ENCODE data around the gene SPAG16. TPM values are rescaled to one million over a fixed set of nuclear protein-coding genes. Genes with fewer than 3 reads are reported as not detected.
"Not testable (repeated sequence)": the region's sequence is repeated elsewhere in the genome, so short reads cannot be mapped to it uniquely, and the experiment has no call there.

SPAG16 gene
- total RNA-seq, 1 donor from 2014 or later: 33.9 TPM

DNA sequence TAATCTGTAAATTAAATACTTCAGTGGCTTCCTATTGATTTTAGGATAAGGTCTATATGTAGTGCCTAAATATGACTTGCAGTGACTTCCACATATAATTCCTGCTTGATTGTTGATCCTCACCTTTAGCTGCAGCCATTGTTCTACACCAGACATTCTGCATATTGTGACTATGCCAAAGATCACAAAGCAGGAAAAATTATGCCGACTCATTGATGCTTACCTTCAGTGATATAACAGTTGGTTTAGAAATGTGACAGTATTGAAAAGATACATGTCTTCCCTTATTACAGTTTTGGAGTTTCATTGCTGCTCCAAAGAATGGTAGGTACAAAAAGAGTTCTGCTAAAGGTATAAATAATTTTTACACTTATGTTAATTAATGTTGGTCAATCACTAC is 12.3 kb upstream of the SPAG16 start:
- DNase-seq (ENCODE audit: low spot score): no peak

- no peak for DNase-seq (ENCODE audit: low spot score)
Observed at GRCh38 chr2:213274143-213274542, 10.1 kb upstream of the SPAG16 start.

DNA sequence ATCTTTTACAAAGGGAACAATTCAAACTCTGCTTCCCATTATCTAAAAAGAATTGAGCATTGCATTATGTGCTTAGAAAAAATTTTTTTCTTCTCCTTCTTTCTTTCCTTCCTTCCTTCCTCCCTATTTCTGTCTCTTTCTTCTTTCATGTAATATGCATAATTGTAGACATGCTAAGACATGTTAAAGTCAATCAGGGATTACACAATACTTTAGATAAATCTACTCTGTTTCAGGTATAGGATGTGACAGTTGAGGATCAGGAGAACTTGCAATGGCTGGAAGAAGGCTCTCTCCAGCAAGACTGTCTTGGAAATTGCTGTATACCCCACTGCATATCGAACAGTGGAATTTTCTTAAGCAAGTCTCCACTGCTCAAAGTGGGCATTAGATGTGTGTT is 9.0 kb upstream of the SPAG16 start:
- no peak for DNase-seq (ENCODE audit: low spot score)

DNA sequence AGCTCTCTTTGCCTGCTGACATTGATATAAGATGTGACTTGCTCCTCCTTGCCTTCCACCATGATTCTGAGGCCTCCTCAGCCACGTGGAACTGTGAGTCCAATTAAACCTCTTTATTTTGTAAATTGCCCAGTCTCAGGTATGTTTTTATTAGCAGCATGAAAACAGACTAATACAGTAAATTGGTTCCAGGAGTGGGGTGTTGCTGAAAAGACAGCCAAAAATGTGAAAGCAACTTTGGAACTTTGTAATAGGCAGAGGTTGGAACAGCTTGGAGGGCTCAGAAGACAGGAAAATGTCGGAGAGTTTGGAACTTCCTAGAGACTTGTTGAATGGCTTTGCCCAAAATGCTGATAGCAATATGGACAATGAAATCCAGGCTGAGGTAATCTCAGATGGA is 7.1 kb upstream of the SPAG16 start:
- not testable (repeated sequence) for DNase-seq (ENCODE audit: low spot score)

DNA sequence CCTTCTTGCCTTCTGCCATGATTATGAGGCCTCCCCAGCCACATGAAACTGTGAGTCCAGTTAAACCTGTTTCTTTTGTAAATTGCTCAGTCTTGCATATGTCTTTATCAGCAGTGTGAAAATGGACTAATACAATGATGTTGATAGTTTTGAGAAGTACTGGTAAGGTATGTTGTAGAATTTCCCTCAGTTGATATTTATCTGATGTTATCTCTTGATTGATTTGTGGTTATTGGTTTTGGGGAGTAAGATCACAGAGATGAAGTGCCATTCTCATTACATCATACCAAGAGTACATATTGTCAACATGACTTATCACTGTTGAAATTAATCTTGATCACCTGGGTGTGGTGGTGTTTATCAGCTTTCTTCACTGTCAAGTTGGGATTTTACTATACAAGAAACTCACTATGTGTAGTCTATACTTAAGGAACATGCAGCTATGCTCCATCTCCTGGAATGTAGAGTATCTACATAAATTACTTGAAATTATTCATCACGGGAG is 5.1 kb upstream of the SPAG16 start:
- peak; percentile 59 for DNase-seq (ENCODE audit: low spot score)

DNA sequence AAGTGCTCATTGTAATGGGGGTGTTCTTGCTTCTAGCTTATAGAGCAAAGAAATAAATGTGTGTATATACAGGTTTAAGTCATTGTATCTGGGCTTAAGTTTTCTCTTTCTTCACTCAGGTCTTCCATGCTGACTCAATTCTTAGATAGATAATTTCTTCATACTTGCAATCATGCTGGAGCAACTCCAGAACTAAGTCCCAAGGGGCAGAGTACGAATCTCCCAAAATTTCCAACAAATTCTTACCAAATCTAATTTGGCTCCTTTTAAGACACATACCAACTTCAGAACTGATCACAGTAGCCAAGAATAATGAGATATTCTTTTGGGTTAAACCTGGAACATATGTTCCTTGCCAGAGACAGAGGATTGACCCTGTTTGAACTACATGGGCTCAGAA is 4.3 kb upstream of the SPAG16 start:
- no peak for DNase-seq (ENCODE audit: low spot score)

DNA sequence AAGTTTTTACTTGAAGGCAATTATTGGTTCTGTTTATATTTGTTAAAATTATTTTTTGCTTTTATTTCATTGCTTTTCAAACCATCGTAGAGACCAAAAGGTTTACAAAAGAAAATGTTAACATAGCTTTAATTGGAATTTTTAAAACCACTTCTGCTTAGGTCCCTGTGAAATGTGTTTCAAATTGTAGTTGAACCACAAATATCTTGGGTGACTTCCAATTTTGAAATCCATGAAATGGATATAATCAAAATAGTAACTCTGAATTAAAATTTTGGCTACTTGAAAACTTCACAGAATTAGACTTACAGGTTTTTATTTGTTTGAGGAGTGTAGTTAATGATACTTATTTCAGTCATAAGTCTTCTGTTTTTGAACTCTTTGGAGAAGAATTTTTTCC is 3.1 kb upstream of the SPAG16 start:
- no peak for DNase-seq (ENCODE audit: low spot score)

GRCh38 chr2:213285404-213285803 is 1.1 kb downstream of the SPAG16 start:
- peak; percentile 11 for DNase-seq (ENCODE audit: low spot score)

- DNase-seq (ENCODE audit: low spot score): no peak
Observed at GRCh38 chr2:213286161-213286560, 1.9 kb downstream of the SPAG16 start.

DNA sequence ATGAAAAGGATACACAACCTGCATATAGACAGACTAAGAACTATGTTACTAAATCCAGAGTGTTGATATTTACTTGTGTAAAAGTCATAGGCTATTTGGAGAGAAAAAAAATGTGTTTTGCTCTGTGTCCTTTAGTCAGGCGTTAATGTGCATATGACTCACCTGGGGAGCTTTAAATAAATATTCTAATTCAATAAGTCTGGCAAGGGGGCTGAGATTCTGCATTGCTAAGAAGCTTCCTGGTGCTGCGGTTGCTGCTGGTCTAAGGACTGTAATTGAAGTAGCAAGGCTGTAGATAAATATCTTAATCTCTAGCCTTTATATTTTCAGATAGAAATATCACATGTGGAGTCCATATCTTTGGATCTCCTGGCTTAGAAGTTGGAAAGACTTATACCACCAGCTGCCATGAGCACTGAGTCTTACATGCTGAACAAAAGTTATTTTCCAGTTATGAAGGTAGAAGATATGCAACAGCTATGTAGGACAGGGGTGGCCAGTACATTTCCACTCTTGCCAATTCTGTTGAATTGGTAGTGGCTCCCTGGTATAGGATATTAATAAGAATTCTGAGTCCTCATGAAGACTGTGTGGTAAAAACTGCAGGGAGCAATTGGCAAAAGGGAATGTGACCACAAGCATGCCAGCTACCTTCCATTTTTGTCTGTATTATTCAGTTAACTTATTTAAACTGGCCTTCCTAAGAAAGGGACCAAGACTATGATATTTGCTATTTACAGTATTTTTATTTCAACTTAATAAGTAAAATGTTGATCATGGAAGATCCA is 4.8 kb downstream of the SPAG16 start:
- no peak for DNase-seq (ENCODE audit: low spot score)

DNA sequence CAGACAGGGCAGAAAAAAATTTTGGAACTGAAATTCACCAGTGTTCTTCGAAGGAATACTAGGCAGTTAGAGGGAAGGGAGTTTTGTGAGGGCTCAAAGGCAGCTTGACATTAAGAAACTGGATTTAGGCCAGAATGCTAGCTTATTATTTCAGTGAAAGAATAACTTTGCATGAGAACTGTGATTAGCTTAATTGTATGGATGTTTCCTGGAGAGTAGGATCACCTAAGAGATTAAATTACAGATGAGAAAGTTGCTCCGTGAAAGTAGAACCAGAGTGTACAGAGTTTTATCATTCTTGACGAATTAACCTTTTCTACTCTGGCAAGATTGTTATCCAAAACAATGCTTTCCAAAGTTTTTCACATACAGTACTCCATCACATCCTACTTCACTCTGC is 6.2 kb downstream of the SPAG16 start:
- no peak for DNase-seq (ENCODE audit: low spot score)

- no peak for DNase-seq (ENCODE audit: low spot score)
Observed at GRCh38 chr2:213296270-213296669, 12.0 kb downstream of the SPAG16 start.

- no peak for DNase-seq (ENCODE audit: low spot score)
Observed at GRCh38 chr2:213306316-213306942, 22.2 kb downstream of the SPAG16 start.

GRCh38 chr2:213315168-213315876 is 31.1 kb downstream of the SPAG16 start:
- DNase-seq (ENCODE audit: low spot score): no peak

GRCh38 chr2:213316001-213316735 is 31.9 kb downstream of the SPAG16 start:
- no peak for DNase-seq (ENCODE audit: low spot score)

DNA sequence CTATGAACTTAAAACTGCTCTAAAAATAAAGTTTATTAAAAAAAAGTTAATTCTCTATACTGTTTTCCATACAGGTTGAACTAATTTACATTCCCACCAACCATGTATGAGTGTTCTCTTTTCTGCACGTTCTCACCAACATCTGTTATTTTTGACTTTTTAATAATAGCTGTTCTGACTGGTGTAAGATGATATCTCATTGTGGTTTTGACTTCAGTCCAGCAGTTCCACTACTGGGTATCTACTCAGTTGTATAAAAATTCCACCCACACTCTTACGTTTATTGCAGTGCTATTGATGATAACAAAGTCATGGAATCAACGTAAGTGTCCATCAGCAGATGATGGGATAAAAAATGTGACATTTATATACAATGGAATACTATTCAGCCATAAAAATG is 33.7 kb downstream of the SPAG16 start:
- no peak for DNase-seq (ENCODE audit: low spot score)

DNA sequence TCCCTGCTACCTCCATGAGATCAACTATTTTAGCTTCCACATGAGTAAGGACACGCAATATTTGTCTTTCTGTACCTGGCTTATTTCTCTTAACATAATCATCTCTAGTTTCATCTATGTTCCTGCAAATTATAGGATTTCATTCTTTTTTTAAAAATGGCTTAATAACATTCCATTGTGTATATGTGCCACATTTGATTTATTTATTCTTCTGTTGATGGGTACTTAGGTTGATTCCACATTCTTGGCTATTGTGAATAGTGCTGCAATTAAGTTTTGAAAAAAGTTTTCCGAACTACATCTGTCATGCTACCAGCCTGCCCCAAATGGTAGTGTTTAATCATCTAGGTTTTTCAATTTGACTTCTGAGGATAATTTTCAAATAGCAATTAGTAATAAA is 36.3 kb downstream of the SPAG16 start:
- no peak for DNase-seq (ENCODE audit: low spot score)

DNA sequence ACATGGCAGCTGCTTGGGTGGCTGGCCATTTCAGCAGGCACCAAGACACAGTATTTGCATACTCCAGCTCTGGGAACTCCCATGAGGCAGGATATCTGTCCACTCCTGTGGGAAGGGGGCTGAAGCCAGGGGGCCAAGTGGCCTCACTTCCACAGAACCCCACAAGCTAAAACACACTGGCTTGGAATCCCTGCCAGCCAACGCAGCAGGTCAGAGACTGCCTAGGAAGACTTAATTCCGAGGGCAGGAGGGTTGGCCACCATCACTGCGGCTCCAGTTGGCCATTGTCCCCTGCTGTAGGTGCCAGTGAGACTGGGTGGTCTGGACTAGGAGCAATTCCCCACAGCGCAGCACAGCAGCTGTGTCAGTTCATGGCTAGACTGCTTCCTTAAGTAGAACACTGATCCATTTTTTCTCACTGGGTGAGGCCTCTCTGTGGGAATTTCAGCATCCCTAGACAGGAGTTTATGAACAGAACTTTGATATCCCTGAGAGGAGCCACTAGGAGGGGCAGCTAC is 52.0 kb downstream of the SPAG16 start:
- DNase-seq (ENCODE audit: low spot score): no peak

DNA sequence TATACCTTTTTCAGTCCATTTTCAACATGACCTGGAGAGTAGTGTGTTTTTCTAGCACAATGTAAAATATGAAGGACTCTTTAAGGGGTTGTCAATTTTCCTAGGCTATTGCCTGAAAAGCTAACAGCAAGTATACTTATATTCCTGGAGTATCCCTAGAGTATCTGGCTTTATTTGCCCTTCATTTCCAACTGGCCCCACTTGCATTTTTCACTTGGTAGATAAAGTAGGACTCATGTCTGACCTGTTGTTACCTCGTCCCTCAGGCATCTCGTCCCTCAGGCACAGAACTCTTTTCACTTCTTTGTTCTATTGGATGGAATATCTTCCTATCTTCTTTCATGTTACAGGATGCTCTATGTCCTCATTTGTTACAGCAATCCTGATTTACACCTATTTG is 69.2 kb downstream of the SPAG16 start:
- DNase-seq (ENCODE audit: low spot score): no peak

- DNase-seq (ENCODE audit: low spot score): no peak
Observed at GRCh38 chr2:213376644-213377043, 92.4 kb downstream of the SPAG16 start.

DNA sequence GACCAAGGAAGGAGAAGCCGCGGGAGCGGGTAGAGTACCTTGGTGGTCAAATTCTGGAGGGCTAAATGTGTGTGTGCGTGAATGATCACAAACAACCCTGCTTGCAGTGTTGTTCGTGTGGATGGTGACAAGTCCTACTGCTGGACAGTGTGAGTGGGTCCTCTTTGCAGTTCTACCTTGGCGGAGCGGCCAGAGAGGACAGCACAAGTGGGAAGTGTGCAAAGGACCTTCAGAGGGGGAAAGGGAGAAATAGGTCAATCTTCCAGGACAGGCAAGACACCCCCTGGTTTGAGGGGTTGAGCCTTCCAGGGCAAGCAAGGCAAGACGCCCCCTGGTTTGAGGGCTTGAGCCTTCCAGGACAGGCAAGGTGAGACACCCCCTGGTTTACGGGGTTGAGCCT is 122.8 kb downstream of the SPAG16 start:
- DNase-seq (ENCODE audit: low spot score): not testable (repeated sequence)
